Mesenchymal stem cell (in vitro differentiated cells and primary cell): ENCODE measurements around the gene SMARCAL1.

Source experiments
- DNase-seq: peaks from one replicate; pipeline ENCODE4 v3.0.0-alpha.2; 2013
- H2AFZ ChIP-seq: one replicate; pipeline ENCODE4 v1.6.1; 2013; ENCODE audit warnings: low read depth, mild to moderate bottlenecking, control low read depth, inconsistent platforms, low read length, moderate library complexity
- H2AK5ac ChIP-seq: 2 replicates; pipeline ENCODE4 v1.6.1; 2013; ENCODE audit warnings: low read length, moderate library complexity, mild to moderate bottlenecking, inconsistent platforms; ENCODE audit not compliant: severe bottlenecking
- H2BK120ac ChIP-seq: one replicate; pipeline ENCODE4 v1.6.1; 2013; ENCODE audit warnings: low read depth, mild to moderate bottlenecking, inconsistent platforms, low read length, moderate library complexity
- H2BK12ac ChIP-seq, 2 experiments: one replicate each; pipeline ENCODE4 v1.6.1; 2013; ENCODE audit warnings: inconsistent platforms in 2 of 2, low read length in 2 of 2, mild to moderate bottlenecking in 2 of 2, moderate library complexity in 2 of 2, control low read depth in 1 of 2
- H2BK15ac ChIP-seq: one replicate; pipeline ENCODE4 v1.6.1; 2013; ENCODE audit warnings: mild to moderate bottlenecking, low read depth, inconsistent platforms; ENCODE audit not compliant: poor library complexity, severe bottlenecking
- H2BK5ac ChIP-seq: 2 replicates; pipeline ENCODE4 v1.6.1; 2013; ENCODE audit warnings: low read depth, mild to moderate bottlenecking, low read length, control low read depth, inconsistent platforms; ENCODE audit not compliant: poor library complexity, severe bottlenecking
- H3K14ac ChIP-seq, 2 experiments: one replicate each; pipeline ENCODE4 v1.6.1; 2013; ENCODE audit warnings: inconsistent platforms in 2 of 2, low read length in 2 of 2, control low read depth in 1 of 2, mild to moderate bottlenecking in 1 of 2, moderate library complexity in 1 of 2
- H3K18ac ChIP-seq, 2 experiments: one replicate each; pipeline ENCODE4 v1.6.1; 2013; ENCODE audit warnings: inconsistent platforms in 2 of 2, low read length in 2 of 2, control low read depth in 1 of 2, low read depth in 1 of 2, mild to moderate bottlenecking in 1 of 2
- H3K23ac ChIP-seq, 2 experiments: one replicate each; pipeline ENCODE4 v1.6.1; 2013; ENCODE audit warnings: inconsistent platforms in 2 of 2, low read length in 2 of 2, mild to moderate bottlenecking in 2 of 2, moderate library complexity in 2 of 2, control low read depth in 1 of 2
- H3K27ac ChIP-seq: 2 replicates; pipeline ENCODE4 v1.5.1; 2013; ENCODE audit warnings: mild to moderate bottlenecking, moderate library complexity, low read length, control low read depth, inconsistent platforms; ENCODE audit not compliant: poor library complexity, severe bottlenecking
- H3K27me3 ChIP-seq, 2 experiments: 2 replicates each; pipeline versions ENCODE4 v1.6.1 to v1.7.0; 2013; ENCODE audit warnings: low read length in 2 of 2, mild to moderate bottlenecking in 2 of 2, moderate library complexity in 2 of 2, control low read depth in 1 of 2, inconsistent platforms in 1 of 2; ENCODE audit not compliant: control insufficient read depth in 1 of 2, insufficient read depth in 1 of 2
- H3K36me3 ChIP-seq, 2 experiments: 2 replicates each; pipeline versions ENCODE4 v1.6.1 to v1.7.0; 2013; ENCODE audit warnings: low read length in 2 of 2, control low read depth in 1 of 2, inconsistent platforms in 1 of 2, low read depth in 1 of 2, mild to moderate bottlenecking in 1 of 2; ENCODE audit not compliant: insufficient read depth in 2 of 2, control insufficient read depth in 1 of 2
- H3K4ac ChIP-seq, 2 experiments: one replicate each; pipeline ENCODE4 v1.6.1; 2013; ENCODE audit warnings: inconsistent platforms in 2 of 2, low read length in 2 of 2, mild to moderate bottlenecking in 2 of 2, moderate library complexity in 2 of 2, control low read depth in 1 of 2, low read depth in 1 of 2
- H3K4me1 ChIP-seq: 2 replicates; pipeline ENCODE4 v1.6.1; 2013; ENCODE audit warnings: low read depth, low read length, control low read depth; ENCODE audit not compliant: control insufficient read depth, insufficient read depth
- H3K4me2 ChIP-seq: 2 replicates; pipeline ENCODE4 v1.6.1; 2013; ENCODE audit warnings: low read length, mild to moderate bottlenecking, inconsistent platforms; ENCODE audit not compliant: poor library complexity, severe bottlenecking
- H3K4me3 ChIP-seq, 2 experiments: 2 replicates each; pipeline versions ENCODE4 v1.5.1 to v1.7.0; 2013; ENCODE audit warnings: low read length in 2 of 2, mild to moderate bottlenecking in 2 of 2, control low read depth in 1 of 2, low read depth in 1 of 2; ENCODE audit not compliant: insufficient read depth in 1 of 2
- H3K79me1 ChIP-seq: replicated peaks from 2 replicates; pipeline ENCODE4 v1.6.1; 2013; ENCODE audit warnings: mild to moderate bottlenecking, control low read depth, low read length, inconsistent platforms; ENCODE audit not compliant: poor library complexity, severe bottlenecking
- H3K9ac ChIP-seq: 2 replicates; pipeline ENCODE4 v1.7.0; 2013; ENCODE audit warnings: mild to moderate bottlenecking, low read length, moderate library complexity
- H3K9me3 ChIP-seq: 2 replicates; pipeline ENCODE4 v1.7.0; 2013; ENCODE audit warnings: mild to moderate bottlenecking, low read length; ENCODE audit not compliant: control insufficient read depth
- H4K8ac ChIP-seq: one replicate; pipeline ENCODE4 v1.6.1; 2013; ENCODE audit warnings: inconsistent platforms, mild to moderate bottlenecking, low read length, moderate library complexity
- H4K91ac ChIP-seq: one replicate; pipeline ENCODE4 v1.6.1; 2013; ENCODE audit warnings: mild to moderate bottlenecking, low read length, inconsistent platforms
- WGBS: methylation state at CpG from one replicate; pipeline ENCODE4 v1.1.7; 2013; ENCODE audit warnings: mixed read lengths; 5-methylcytosine and 5-hydroxymethylcytosine counted together

Gene SMARCAL1

DNA sequence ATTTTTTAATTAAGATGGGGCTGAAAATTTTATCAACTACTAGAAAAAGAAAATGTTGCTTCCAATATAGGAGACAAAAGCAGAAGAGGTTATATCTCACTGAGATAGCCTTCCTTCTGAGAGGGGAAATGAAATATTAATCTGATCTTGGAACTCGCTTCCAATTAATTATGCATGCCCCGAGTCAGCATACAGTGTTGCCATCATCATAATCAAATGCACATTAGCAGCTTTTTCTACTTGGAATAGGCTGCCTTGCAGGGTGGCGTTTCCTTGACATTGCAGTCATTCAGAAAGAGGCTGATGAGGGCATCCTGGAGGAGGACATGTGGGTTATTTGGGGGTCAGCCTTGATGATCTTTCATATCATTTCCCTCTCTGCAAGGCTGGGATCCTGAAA lies 67.9 kb downstream of the SMARCAL1 start:
- H2AFZ ChIP-seq = no peak overlapping the region
- H3K4me2 ChIP-seq = no peak overlapping the region
- no peak overlapping the region for H4K8ac ChIP-seq
- DNase-seq = no peak
- no peak overlapping the region for H4K91ac ChIP-seq
- H3K23ac ChIP-seq = no peak overlapping the region
- H2BK15ac ChIP-seq = no peak overlapping the region
- H2BK5ac ChIP-seq = no peak overlapping the region
- no peak overlapping the region for H2BK12ac ChIP-seq
- H3K4me3 ChIP-seq = no peak overlapping the region
- H3K36me3 ChIP-seq = peaks cover 25 to 70% of the 10 kb centered on the region in 2 experiments
- no peak overlapping the region for H2BK120ac ChIP-seq
- WGBS = 97% methylated on average over 3 of the region's 3 CpGs
- peaks cover 4% of the 10 kb centered on the region for H3K4me1 ChIP-seq
- H3K4ac ChIP-seq = no peak overlapping the region
- H3K27ac ChIP-seq = no peak overlapping the region
- no peaks in the 10 kb centered on the region for H3K27me3 ChIP-seq
- no peaks in the 10 kb centered on the region for H3K79me1 ChIP-seq
- no peaks in the 10 kb centered on the region for H3K9me3 ChIP-seq
- no peak overlapping the region for H3K14ac ChIP-seq
- H2AK5ac ChIP-seq = no peak overlapping the region
- H3K9ac ChIP-seq = no peak overlapping the region
- no peak overlapping the region for H3K18ac ChIP-seq

DNA sequence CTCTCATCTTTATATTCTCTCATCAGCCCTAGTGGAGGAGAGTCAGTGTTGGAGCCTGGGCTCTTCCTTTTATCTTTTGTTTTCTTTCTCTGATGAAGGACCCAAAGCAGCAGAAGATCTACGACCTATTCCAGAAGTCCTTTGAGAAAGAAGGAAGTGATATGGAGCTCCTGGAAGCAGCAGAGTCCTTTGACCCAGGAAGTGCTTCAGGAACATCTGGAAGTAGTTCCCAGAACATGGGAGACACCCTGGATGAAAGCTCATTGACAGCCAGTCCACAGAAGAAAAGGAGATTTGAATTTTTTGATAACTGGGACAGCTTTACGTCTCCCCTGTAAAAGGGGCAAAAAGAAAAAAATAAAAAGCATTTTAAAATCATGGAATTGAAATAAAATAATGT lies 70.4 kb downstream of the SMARCAL1 start:
- no peaks in the 10 kb centered on the region for H3K9me3 ChIP-seq
- WGBS = 94% methylated on average over 1 of the region's 2 CpGs
- H2BK120ac ChIP-seq = no peak overlapping the region
- no peak overlapping the region for H2AK5ac ChIP-seq
- H4K91ac ChIP-seq = no peak overlapping the region
- H2BK5ac ChIP-seq = no peak overlapping the region
- H3K36me3 ChIP-seq = peaks cover 8 to 48% of the 10 kb centered on the region in 2 experiments
- no peak overlapping the region for H3K4me2 ChIP-seq
- no peak overlapping the region for H2BK15ac ChIP-seq
- no peak overlapping the region for H3K4me3 ChIP-seq
- H3K79me1 ChIP-seq = no peaks in the 10 kb centered on the region
- DNase-seq = no peak
- H3K14ac ChIP-seq = no peak overlapping the region
- H3K18ac ChIP-seq = no peak overlapping the region
- H3K4ac ChIP-seq = no peak overlapping the region
- H3K23ac ChIP-seq = no peak overlapping the region
- no peak overlapping the region for H2AFZ ChIP-seq
- no peaks in the 10 kb centered on the region for H3K27me3 ChIP-seq
- H3K9ac ChIP-seq = no peak overlapping the region
- H3K27ac ChIP-seq = no peak overlapping the region
- no peak overlapping the region for H2BK12ac ChIP-seq
- H3K4me1 ChIP-seq = peaks cover 2% of the 10 kb centered on the region
- no peak overlapping the region for H4K8ac ChIP-seq

DNA sequence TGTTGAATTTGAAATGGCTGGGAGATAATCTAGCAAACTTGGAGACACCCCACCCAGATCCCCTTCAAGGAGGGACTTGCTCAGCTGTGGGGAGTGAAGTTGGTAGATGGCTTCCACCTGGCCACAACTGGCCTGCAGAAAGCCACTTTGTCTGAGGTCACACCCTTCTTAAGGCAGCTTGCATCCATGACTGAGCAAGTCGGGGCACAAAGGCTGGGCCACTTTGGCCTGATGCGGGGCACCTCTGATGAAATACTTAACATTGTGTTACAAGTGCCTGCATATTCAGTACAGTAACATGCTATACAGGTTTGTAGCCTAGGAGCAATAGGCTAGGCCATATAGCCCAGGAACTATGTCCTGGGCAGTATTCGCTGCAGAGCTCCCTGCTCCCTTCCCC lies 73.0 kb downstream of the SMARCAL1 start:
- H2BK5ac ChIP-seq = no peak overlapping the region
- H2AFZ ChIP-seq = no peak overlapping the region
- no peaks in the 10 kb centered on the region for H3K79me1 ChIP-seq
- no peak for DNase-seq
- no peak overlapping the region for H3K4me3 ChIP-seq
- no peaks in the 10 kb centered on the region for H3K9me3 ChIP-seq
- no peak overlapping the region for H4K91ac ChIP-seq
- H3K4me1 ChIP-seq = no peaks in the 10 kb centered on the region
- peaks cover 2 to 25% of the 10 kb centered on the region in 2 experiments for H3K36me3 ChIP-seq
- no peak overlapping the region for H2AK5ac ChIP-seq
- H3K18ac ChIP-seq = no peak overlapping the region
- H2BK120ac ChIP-seq = no peak overlapping the region
- no peak overlapping the region for H4K8ac ChIP-seq
- H3K4ac ChIP-seq = no peak overlapping the region
- H3K14ac ChIP-seq = no peak overlapping the region
- H2BK12ac ChIP-seq = no peak overlapping the region
- no peak overlapping the region for H3K23ac ChIP-seq
- H3K4me2 ChIP-seq = no peak overlapping the region
- no peak overlapping the region for H2BK15ac ChIP-seq
- H3K9ac ChIP-seq = no peak overlapping the region
- no peaks in the 10 kb centered on the region for H3K27me3 ChIP-seq
- no peak overlapping the region for H3K27ac ChIP-seq
- WGBS = 99% methylated on average over 3 of the region's 3 CpGs

DNA sequence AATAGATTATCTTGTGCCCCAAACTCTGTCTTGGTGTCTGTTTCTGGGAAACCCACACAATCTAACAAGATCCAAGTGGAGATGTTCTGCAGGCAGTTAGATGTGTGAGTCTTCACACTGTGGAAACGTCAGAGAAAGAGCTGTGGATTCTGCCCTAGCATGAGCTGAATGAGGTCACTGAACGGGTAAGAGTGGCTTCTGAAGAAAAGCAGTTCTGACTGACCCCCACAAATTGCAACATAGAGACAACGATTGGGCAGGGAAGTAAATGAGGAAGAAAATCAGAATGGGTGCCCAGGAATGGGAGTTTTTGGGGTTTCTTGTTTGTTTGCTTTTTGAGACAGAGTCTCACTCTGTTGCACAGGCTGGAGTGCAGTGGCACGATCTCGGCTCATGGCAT lies 73.5 kb downstream of the SMARCAL1 start:
- Histone ChIP-seq H3K27ac (no peak overlapping the region), H3K9me3 (no peaks in the 10 kb centered on the region), H3K18ac (no peak overlapping the region), H3K14ac (no peak overlapping the region), H2BK12ac (no peak overlapping the region), H2AFZ (no peak overlapping the region), H3K4ac (no peak overlapping the region), H2BK120ac (no peak overlapping the region), H3K79me1 (no peaks in the 10 kb centered on the region), H2BK15ac (no peak overlapping the region), H2BK5ac (no peak overlapping the region), H3K9ac (no peak overlapping the region), H3K4me3 (no peak overlapping the region), H4K91ac (no peak overlapping the region), H3K36me3 (peaks cover 2 to 20% of the 10 kb centered on the region in 2 experiments), H3K4me2 (no peak overlapping the region), H3K4me1 (no peaks in the 10 kb centered on the region), H2AK5ac (no peak overlapping the region), H4K8ac (no peak overlapping the region), H3K23ac (no peak overlapping the region), H3K27me3 (no peaks in the 10 kb centered on the region)
- WGBS = 93% methylated on average over 5 of the region's 5 CpGs
- no peak for DNase-seq
